ENCODE results near the gene SGCD. TPM values are rescaled to one million over a fixed set of nuclear protein-coding genes. Genes with fewer than 3 reads are reported as not detected.

The SGCD gene
- total RNA-seq, 6 experiments from 2014 or later = 5.2 to 6.7 (median 6.4) TPM

DNA sequence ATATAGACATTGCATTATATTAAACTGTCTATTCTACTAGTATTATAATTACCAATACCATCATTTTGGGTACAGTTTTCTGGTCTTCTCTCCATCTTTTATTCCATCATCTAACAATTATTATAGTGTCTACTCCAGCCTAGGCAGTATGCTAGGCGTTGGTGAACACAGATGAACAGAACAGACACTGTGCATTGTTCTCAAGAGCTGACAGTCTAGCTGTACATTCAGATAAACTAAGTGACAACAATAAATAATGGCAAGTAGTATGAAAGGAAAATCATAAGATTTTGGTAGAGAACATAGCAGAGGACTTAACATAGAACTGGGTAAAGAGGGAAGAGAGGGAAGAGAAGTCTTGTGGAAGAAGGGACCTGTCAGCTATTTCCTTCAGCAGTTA is 12.5 kb upstream of the SGCD start:
- peaks cover 3% of the 10 kb centered on the region; the same call in 1 of the 2 replicates for H3K9me3 Mint-ChIP-seq

GRCh38 chr5:156322666-156323065 is 4.3 kb upstream of the SGCD start:
- Mint-ChIP-seq H3K27ac (no peak overlapping the region), H3K27me3 (ENCODE audit: insufficient read depth) (peaks cover 1% of the 10 kb centered on the region; the same call in 1 of the 2 replicates), H3K4me3 (no peak overlapping the region), H3K36me3 (ENCODE audit: low read depth) (no peaks in the 10 kb centered on the region), H3K4me1 (ENCODE audit: low read depth) (peaks cover 11% of the 10 kb centered on the region), H3K9me3 (no peaks in the 10 kb centered on the region; the same call in none of the 2 replicates)
- DNase-seq = no peak
- TF ChIP-seq, protein P1, sequence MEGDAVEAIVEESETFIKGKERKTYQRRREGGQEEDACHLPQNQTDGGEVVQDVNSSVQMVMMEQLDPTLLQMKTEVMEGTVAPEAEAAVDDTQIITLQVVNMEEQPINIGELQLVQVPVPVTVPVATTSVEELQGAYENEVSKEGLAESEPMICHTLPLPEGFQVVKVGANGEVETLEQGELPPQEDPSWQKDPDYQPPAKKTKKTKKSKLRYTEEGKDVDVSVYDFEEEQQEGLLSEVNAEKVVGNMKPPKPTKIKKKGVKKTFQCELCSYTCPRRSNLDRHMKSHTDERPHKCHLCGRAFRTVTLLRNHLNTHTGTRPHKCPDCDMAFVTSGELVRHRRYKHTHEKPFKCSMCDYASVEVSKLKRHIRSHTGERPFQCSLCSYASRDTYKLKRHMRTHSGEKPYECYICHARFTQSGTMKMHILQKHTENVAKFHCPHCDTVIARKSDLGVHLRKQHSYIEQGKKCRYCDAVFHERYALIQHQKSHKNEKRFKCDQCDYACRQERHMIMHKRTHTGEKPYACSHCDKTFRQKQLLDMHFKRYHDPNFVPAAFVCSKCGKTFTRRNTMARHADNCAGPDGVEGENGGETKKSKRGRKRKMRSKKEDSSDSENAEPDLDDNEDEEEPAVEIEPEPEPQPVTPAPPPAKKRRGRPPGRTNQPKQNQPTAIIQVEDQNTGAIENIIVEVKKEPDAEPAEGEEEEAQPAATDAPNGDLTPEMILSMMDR (IDR thresholded peaks at IDR 0.05) = no peak

More for the DNA sequence above, 12.5 kb upstream of the SGCD start:
- Mint-ChIP-seq H3K4me3 (no peak overlapping the region), H3K27ac (no peak overlapping the region), H3K27me3 (ENCODE audit: insufficient read depth) (peaks cover 4% of the 10 kb centered on the region), H3K36me3 (ENCODE audit: low read depth) (no peaks in the 10 kb centered on the region), H3K4me1 (ENCODE audit: low read depth) (no peaks in the 10 kb centered on the region)
- no peak for DNase-seq
- TF ChIP-seq, protein P1 (IDR thresholded peaks at IDR 0.05) = no peak

- H3K4me1 Mint-ChIP-seq (ENCODE audit: low read depth) = peaks cover 37% of the 10 kb centered on the region
- H3K9me3 Mint-ChIP-seq = peaks cover 5% of the 10 kb centered on the region
- TF ChIP-seq, protein P1 (IDR thresholded peaks at IDR 0.05) = no peak
- peaks cover 1% of the 10 kb centered on the region; the same call in 1 of the 2 replicates for H3K27me3 Mint-ChIP-seq (ENCODE audit: insufficient read depth)
- H3K27ac Mint-ChIP-seq = peak overlapping the region; percentile 88
- H3K4me3 Mint-ChIP-seq = peak overlapping the region; percentile 91
- DNase-seq = no peak
- peaks cover 5% of the 10 kb centered on the region; the same call in 1 of the 2 replicates for H3K36me3 Mint-ChIP-seq (ENCODE audit: low read depth)
Measured at GRCh38 chr5:156327296-156327695, 332 bp downstream of the SGCD start.

DNA sequence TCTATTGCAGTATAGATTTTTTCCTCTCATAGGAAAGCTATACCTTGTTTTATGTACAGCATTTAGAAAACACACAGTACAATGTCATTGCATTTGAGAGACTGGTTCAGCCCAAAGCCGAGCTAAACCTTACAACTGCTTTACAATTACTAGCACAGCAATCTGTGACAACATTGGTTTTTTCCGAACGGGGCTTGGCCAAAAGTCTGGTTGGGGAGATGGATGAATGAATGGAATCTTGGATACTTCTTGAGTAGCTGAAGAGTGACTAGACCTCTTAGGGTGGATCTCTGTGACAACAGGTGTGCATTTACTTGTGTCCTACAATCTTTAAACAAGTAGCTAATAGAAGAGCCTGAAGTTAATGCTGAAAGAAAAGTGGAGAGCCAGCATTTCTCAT is 1.2 kb downstream of the SGCD start:
- H3K9me3 Mint-ChIP-seq = peaks cover 5% of the 10 kb centered on the region
- DNase-seq = peak; percentile 1
- H3K4me3 Mint-ChIP-seq = peak overlapping the region; percentile 91
- peaks cover 1% of the 10 kb centered on the region; the same call in 1 of the 2 replicates for H3K27me3 Mint-ChIP-seq (ENCODE audit: insufficient read depth)
- TF ChIP-seq, protein P1 (IDR thresholded peaks at IDR 0.05) = no peak
- H3K27ac Mint-ChIP-seq = peak overlapping the region; percentile 88
- peaks cover 37% of the 10 kb centered on the region for H3K4me1 Mint-ChIP-seq (ENCODE audit: low read depth)
- H3K36me3 Mint-ChIP-seq (ENCODE audit: low read depth) = peaks cover 5% of the 10 kb centered on the region; the same call in 1 of the 2 replicates

DNA sequence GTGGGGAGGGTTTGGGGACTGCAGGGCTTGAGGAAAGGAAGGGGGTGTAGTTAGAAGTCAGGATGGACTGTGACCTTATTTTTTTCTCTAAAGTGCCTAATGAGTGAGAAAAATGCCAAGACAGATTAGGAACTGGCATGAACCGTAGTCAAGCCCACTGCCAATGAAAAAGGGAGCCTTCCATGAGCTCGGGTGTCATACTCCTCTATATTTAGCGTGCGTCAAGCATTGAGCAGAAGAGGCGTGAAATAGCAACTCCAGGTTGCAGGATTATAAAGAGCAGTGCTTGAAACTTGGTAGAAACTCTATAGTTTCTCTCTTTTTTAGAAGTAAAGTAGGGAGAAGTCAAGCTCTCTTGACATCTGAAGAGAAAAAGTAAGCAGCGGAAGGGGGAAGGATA is 1.8 kb downstream of the SGCD start:
- Mint-ChIP-seq H3K4me3 (peak overlapping the region; percentile 91), H3K9me3 (peaks cover 5% of the 10 kb centered on the region), H3K27me3 (ENCODE audit: insufficient read depth) (peaks cover 1% of the 10 kb centered on the region; the same call in 1 of the 2 replicates), H3K36me3 (ENCODE audit: low read depth) (peaks cover 5% of the 10 kb centered on the region; the same call in 1 of the 2 replicates), H3K4me1 (ENCODE audit: low read depth) (peaks cover 37% of the 10 kb centered on the region), H3K27ac (peak overlapping the region; percentile 88; the same call in 1 of the 2 replicates)
- DNase-seq = no peak
- TF ChIP-seq, protein P1 (IDR thresholded peaks at IDR 0.05) = no peak
